K562 (cell line): ENCODE data around the gene ACY1.

Source experiments
- POLR2AphosphoS5 ChIP-seq: IDR thresholded peaks from 2 replicates; pipeline ENCODE4 v1.6.1; 2011; ENCODE audit warnings: mild to moderate bottlenecking, low read depth, low read length, moderate library complexity; ENCODE audit not compliant: control insufficient read depth, insufficient read depth
- SMARCB1 ChIP-seq: IDR thresholded peaks from 2 replicates; pipeline ENCODE4 v1.6.1; 2011; ENCODE audit warnings: improper control_type of control experiment, low read depth; ENCODE audit not compliant: insufficient read length
- SP2 ChIP-seq: IDR thresholded peaks from 2 replicates; pipeline ENCODE4 v1.6.1; 2011; ENCODE audit warnings: mild to moderate bottlenecking, low read depth, low read length, moderate library complexity; ENCODE audit not compliant: poor library complexity, severe bottlenecking; ENCODE audit errors: extremely low read depth
- SRF ChIP-seq, 2 experiments: fragments of 250-450, 450-650 bp in 1 of 2; sonication (Bioruptor Pico) in 1 of 2; sonication (generic) in 1 of 2; formaldehyde crosslinking; IDR thresholded peaks; 2 replicates each; pipeline versions ENCODE4 v1.5.0 to v1.5.1; 2020 to 2022; ENCODE audit warnings: mild to moderate bottlenecking in 1 of 2, missing genetic modification reagents in 1 of 2
- TCF7L2 ChIP-seq: fragments of 150-350 bp; IDR thresholded peaks from 2 replicates; pipeline ENCODE4 v1.6.1; 2016; ENCODE audit warnings: low read depth, mild to moderate bottlenecking, low read length, moderate library complexity
- ZFX ChIP-seq: sonication (generic); formaldehyde crosslinking; IDR thresholded peaks from 2 replicates; pipeline ENCODE4 v1.8.0; 2022; ENCODE audit warnings: mild to moderate bottlenecking, missing genetic modification reagents, moderate library complexity
- TF ChIP-seq, protein P1 (sequence below): fragments of 450-650 bp; formaldehyde crosslinking; IDR thresholded peaks from 2 replicates; pipeline ENCODE4 v1.4.0; 2022; ENCODE audit warnings: missing genetic modification characterization
- TF ChIP-seq, protein P2 (sequence below), 3 experiments: IDR thresholded peaks in 2 of 3; conservative IDR thresholded peaks in 1 of 3; 2 replicates each; pipeline ENCODE4 v1.5.1; 2011 to 2012; ENCODE audit warnings: low read length in 3 of 3, mild to moderate bottlenecking in 3 of 3, control low read depth in 2 of 3, improper control_type of control experiment in 1 of 3, inconsistent platforms in 1 of 3, low read depth in 1 of 3, mixed read lengths in 1 of 3, moderate library complexity in 1 of 3; ENCODE audit not compliant: insufficient read depth in 2 of 3
- TF ChIP-seq, protein P3 (sequence below): fragments of 450-650 bp; IDR thresholded peaks from 2 replicates; pipeline ENCODE4 v1.6.1; 2016; ENCODE audit warnings: borderline replicate concordance
- TF ChIP-seq, protein P4 (sequence below), 2 experiments: fragments of 450-650 bp in 1 of 2; sonication (generic) in 1 of 2; formaldehyde crosslinking; conservative IDR thresholded peaks; 2 replicates each; pipeline versions ENCODE4 v1.4.0 to v1.8.1; 2020 to 2022; ENCODE audit warnings: mild to moderate bottlenecking in 1 of 2, missing genetic modification reagents in 1 of 2

DNA sequence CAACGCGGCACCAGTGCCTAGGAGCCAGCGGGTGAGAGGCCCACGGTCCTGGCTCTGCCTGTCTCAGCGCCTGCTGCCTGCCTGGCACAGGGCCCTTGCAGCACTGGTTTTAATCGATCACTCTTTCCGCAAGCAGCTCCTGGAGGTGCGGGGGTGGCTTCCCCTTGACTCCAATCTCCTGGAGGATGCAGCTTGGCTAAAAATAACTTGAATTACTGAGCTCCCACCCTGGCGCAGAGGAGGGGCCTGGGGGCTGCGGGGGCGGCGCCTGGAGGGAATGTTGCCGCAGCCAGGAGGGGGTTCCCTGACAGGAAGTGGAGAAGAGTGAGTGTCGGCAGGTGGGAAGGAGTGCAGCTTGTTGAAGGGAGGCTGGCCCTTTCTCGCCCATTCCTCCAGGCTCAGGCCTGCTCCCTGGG is 22.2 kb downstream of the ACY1 start:
- TF ChIP-seq SRF (CRISPR knock-in tag; IDR thresholded peaks at IDR 0.05), result no peak
- no peak for TF ChIP-seq POLR2AphosphoS5
- no peak for TF ChIP-seq ZFX (CRISPR knock-in tag)
- TF ChIP-seq TCF7L2, result no peak
- no peak for TF ChIP-seq SMARCB1
- TF ChIP-seq, protein P1, sequence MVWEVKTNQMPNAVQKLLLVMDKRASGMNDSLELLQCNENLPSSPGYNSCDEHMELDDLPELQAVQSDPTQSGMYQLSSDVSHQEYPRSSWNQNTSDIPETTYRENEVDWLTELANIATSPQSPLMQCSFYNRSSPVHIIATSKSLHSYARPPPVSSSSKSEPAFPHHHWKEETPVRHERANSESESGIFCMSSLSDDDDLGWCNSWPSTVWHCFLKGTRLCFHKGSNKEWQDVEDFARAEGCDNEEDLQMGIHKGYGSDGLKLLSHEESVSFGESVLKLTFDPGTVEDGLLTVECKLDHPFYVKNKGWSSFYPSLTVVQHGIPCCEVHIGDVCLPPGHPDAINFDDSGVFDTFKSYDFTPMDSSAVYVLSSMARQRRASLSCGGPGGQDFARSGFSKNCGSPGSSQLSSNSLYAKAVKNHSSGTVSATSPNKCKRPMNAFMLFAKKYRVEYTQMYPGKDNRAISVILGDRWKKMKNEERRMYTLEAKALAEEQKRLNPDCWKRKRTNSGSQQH (CRISPR knock-in tag), result no peak
- TF ChIP-seq, protein P2, sequence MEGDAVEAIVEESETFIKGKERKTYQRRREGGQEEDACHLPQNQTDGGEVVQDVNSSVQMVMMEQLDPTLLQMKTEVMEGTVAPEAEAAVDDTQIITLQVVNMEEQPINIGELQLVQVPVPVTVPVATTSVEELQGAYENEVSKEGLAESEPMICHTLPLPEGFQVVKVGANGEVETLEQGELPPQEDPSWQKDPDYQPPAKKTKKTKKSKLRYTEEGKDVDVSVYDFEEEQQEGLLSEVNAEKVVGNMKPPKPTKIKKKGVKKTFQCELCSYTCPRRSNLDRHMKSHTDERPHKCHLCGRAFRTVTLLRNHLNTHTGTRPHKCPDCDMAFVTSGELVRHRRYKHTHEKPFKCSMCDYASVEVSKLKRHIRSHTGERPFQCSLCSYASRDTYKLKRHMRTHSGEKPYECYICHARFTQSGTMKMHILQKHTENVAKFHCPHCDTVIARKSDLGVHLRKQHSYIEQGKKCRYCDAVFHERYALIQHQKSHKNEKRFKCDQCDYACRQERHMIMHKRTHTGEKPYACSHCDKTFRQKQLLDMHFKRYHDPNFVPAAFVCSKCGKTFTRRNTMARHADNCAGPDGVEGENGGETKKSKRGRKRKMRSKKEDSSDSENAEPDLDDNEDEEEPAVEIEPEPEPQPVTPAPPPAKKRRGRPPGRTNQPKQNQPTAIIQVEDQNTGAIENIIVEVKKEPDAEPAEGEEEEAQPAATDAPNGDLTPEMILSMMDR (IDR thresholded peaks at IDR 0.05 in 2 of 3, conservative IDR thresholded peaks at IDR 0.05 in 1 of 3; ENCODE audit: insufficient read depth in 2 of 3, low read depth in 1 of 3, low read length in 3 of 3), result no peak
- TF ChIP-seq, protein P3, sequence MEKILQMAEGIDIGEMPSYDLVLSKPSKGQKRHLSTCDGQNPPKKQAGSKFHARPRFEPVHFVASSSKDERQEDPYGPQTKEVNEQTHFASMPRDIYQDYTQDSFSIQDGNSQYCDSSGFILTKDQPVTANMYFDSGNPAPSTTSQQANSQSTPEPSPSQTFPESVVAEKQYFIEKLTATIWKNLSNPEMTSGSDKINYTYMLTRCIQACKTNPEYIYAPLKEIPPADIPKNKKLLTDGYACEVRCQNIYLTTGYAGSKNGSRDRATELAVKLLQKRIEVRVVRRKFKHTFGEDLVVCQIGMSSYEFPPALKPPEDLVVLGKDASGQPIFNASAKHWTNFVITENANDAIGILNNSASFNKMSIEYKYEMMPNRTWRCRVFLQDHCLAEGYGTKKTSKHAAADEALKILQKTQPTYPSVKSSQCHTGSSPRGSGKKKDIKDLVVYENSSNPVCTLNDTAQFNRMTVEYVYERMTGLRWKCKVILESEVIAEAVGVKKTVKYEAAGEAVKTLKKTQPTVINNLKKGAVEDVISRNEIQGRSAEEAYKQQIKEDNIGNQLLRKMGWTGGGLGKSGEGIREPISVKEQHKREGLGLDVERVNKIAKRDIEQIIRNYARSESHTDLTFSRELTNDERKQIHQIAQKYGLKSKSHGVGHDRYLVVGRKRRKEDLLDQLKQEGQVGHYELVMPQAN, result no peak
- TF ChIP-seq, protein P4, sequence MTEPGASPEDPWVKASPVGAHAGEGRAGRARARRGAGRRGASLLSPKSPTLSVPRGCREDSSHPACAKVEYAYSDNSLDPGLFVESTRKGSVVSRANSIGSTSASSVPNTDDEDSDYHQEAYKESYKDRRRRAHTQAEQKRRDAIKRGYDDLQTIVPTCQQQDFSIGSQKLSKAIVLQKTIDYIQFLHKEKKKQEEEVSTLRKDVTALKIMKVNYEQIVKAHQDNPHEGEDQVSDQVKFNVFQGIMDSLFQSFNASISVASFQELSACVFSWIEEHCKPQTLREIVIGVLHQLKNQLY (CRISPR knock-in tag; conservative IDR thresholded peaks at IDR 0.05), result no peak
- no peak for TF ChIP-seq SP2
